Neural cell (in vitro differentiated cells): ENCODE data around the gene CNTNAP2. TPM values are rescaled to one million over a fixed set of nuclear protein-coding genes. Genes with fewer than 3 reads are reported as not detected.

ENCODE experiments used
- H2AFZ ChIP-seq: fragments of 200-600, 300-800 bp; sonication (generic), shearing (Covaris generic); 2 replicates; pipeline ENCODE4 v1.6.0; 2014; ENCODE audit warnings: low read depth, mild to moderate bottlenecking, antibody characterized with exemption, low read length, moderate library complexity
- H3F3A ChIP-seq: fragments of 200-600 bp; shearing (Covaris generic); 2 replicates; pipeline ENCODE4 v1.6.1; 2016; ENCODE audit warnings: mild to moderate bottlenecking, moderate library complexity, mixed read lengths, antibody characterized with exemption, low read length; ENCODE audit not compliant: insufficient read depth, poor library complexity, severe bottlenecking
- H3K27ac ChIP-seq: fragments of 200-600, 300-800 bp; sonication (generic), shearing (Covaris generic); 2 replicates; pipeline ENCODE4 v1.5.1; 2014; ENCODE audit warnings: mild to moderate bottlenecking, low read length, moderate library complexity
- H3K27me3 ChIP-seq: fragments of 300-800, 200-600 bp; sonication (generic), shearing (Covaris generic); 2 replicates; pipeline ENCODE4 v1.6.0; 2014; ENCODE audit warnings: mild to moderate bottlenecking, low read depth, low read length, moderate library complexity; ENCODE audit not compliant: insufficient read depth
- H3K36me3 ChIP-seq: fragments of 300-800, 200-600 bp; sonication (generic), shearing (Covaris generic); 2 replicates; pipeline ENCODE4 v1.5.1; 2014; ENCODE audit warnings: mild to moderate bottlenecking, antibody characterized with exemption, low read length, moderate library complexity; ENCODE audit not compliant: insufficient read depth
- H3K4me2 ChIP-seq: fragments of 300-800, 200-600 bp; sonication (generic), shearing (Covaris generic); 2 replicates; pipeline ENCODE4 v1.6.0; 2014; ENCODE audit warnings: mild to moderate bottlenecking, low read length
- H3K4me3 ChIP-seq: fragments of 300-800, 200-600 bp; sonication (generic), shearing (Covaris generic); 2 replicates; pipeline ENCODE4 v1.5.1; 2014; ENCODE audit warnings: mild to moderate bottlenecking, low read length, moderate library complexity
- H3K79me2 ChIP-seq: fragments of 200-600 bp; shearing (Covaris generic); replicated peaks from 2 replicates; pipeline ENCODE4 v1.6.0; 2014; ENCODE audit warnings: mild to moderate bottlenecking, low read length, moderate library complexity; ENCODE audit not compliant: insufficient read depth
- H3K9ac ChIP-seq: fragments of 300-800, 200-600 bp; sonication (generic), shearing (Covaris generic); 2 replicates; pipeline ENCODE4 v1.6.1; 2016; ENCODE audit warnings: mild to moderate bottlenecking, low read length, mixed read lengths
- H3K9me2 ChIP-seq: fragments of 200-600 bp; shearing (Covaris generic); 2 replicates; pipeline ENCODE4 v1.6.1; 2016; ENCODE audit warnings: mild to moderate bottlenecking, low read length, mixed read lengths; ENCODE audit not compliant: insufficient read depth
- H3K9me3 ChIP-seq: fragments of 200-600, 300-800 bp; sonication (generic), shearing (Covaris generic); 2 replicates; pipeline ENCODE4 v1.6.1; 2016; ENCODE audit warnings: mild to moderate bottlenecking, mixed run types, low read length, moderate library complexity, mixed read lengths
- H4K20me1 ChIP-seq: fragments of 200-600 bp; shearing (Covaris generic); 2 replicates; pipeline ENCODE4 v1.6.1; 2016; ENCODE audit warnings: mild to moderate bottlenecking, mixed run types; ENCODE audit not compliant: insufficient read depth
- EP300 ChIP-seq: fragments of 450-650 bp; conservative IDR thresholded peaks from 2 replicates; pipeline ENCODE4 v1.6.1; 2014; ENCODE audit warnings: antibody characterized with exemption, mild to moderate bottlenecking, moderate library complexity; ENCODE audit not compliant: poor library complexity, severe bottlenecking
- EZH2 ChIP-seq: fragments of 200-600, 300-800 bp; shearing (Covaris generic), sonication (generic); IDR thresholded peaks from 2 replicates; pipeline ENCODE4 v1.6.1; 2014; ENCODE audit warnings: antibody characterized with exemption, low read length, borderline replicate concordance, mild to moderate bottlenecking; ENCODE audit not compliant: insufficient read depth, poor library complexity, severe bottlenecking
- MXI1 ChIP-seq: fragments of 450-650 bp; conservative IDR thresholded peaks from 2 replicates; pipeline ENCODE4 v1.6.1; 2014; ENCODE audit warnings: antibody characterized with exemption, mild to moderate bottlenecking; ENCODE audit not compliant: poor library complexity, severe bottlenecking
- POLR2AphosphoS5 ChIP-seq: IDR thresholded peaks from 2 replicates; pipeline ENCODE4 v1.6.1; 2012
- RAD21 ChIP-seq: fragments of 450-650 bp; conservative IDR thresholded peaks from 2 replicates; pipeline ENCODE4 v1.6.1; 2014; ENCODE audit warnings: antibody characterized with exemption, mild to moderate bottlenecking, moderate library complexity
- REST ChIP-seq: IDR thresholded peaks from 2 replicates; pipeline ENCODE4 v1.6.1; 2012; ENCODE audit warnings: borderline replicate concordance
- SMC3 ChIP-seq: fragments of 450-650 bp; conservative IDR thresholded peaks from 2 replicates; pipeline ENCODE4 v1.6.1; 2014; ENCODE audit warnings: antibody characterized with exemption, mild to moderate bottlenecking, moderate library complexity; ENCODE audit not compliant: poor library complexity
- TAF1 ChIP-seq: IDR thresholded peaks from 2 replicates; pipeline ENCODE4 v1.6.1; 2012; ENCODE audit warnings: low read depth
- polyA plus RNA-seq: library from polyadenylated mRNA; depleted of rRNA; stranded (reverse); fragments of >200 nt; gene quantifications from 2 replicates; pipeline ENCODE4 v1.2.3, GENCODE V29; 2014
- TF ChIP-seq, protein P1 (sequence below): fragments of 450-650 bp; IDR thresholded peaks from 2 replicates; pipeline ENCODE4 v1.5.1; 2014; ENCODE audit warnings: antibody characterized with exemption, mild to moderate bottlenecking, moderate library complexity; ENCODE audit not compliant: poor library complexity, severe bottlenecking

CNTNAP2 gene
- polyA plus RNA-seq, 1 donor from 2014 or later: 276 TPM

- no peak overlapping the region for H3K4me3 ChIP-seq
- TF ChIP-seq POLR2AphosphoS5: no peak
- no peak for TF ChIP-seq MXI1
- TF ChIP-seq, protein P1, sequence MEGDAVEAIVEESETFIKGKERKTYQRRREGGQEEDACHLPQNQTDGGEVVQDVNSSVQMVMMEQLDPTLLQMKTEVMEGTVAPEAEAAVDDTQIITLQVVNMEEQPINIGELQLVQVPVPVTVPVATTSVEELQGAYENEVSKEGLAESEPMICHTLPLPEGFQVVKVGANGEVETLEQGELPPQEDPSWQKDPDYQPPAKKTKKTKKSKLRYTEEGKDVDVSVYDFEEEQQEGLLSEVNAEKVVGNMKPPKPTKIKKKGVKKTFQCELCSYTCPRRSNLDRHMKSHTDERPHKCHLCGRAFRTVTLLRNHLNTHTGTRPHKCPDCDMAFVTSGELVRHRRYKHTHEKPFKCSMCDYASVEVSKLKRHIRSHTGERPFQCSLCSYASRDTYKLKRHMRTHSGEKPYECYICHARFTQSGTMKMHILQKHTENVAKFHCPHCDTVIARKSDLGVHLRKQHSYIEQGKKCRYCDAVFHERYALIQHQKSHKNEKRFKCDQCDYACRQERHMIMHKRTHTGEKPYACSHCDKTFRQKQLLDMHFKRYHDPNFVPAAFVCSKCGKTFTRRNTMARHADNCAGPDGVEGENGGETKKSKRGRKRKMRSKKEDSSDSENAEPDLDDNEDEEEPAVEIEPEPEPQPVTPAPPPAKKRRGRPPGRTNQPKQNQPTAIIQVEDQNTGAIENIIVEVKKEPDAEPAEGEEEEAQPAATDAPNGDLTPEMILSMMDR: no peak
- no peak for TF ChIP-seq RAD21
- no peak for TF ChIP-seq EZH2
- no peak for TF ChIP-seq TAF1
- TF ChIP-seq REST: no peak
- no peak for TF ChIP-seq SMC3
- TF ChIP-seq EP300: no peak
- H4K20me1 ChIP-seq: no peaks in the 10 kb centered on the region
- no peaks in the 10 kb centered on the region for H3K9me2 ChIP-seq
- no peaks in the 10 kb centered on the region for H3K27me3 ChIP-seq
- no peaks in the 10 kb centered on the region for H3K36me3 ChIP-seq
- H3K4me2 ChIP-seq: no peak overlapping the region
- H3K27ac ChIP-seq: no peak overlapping the region
- no peaks in the 10 kb centered on the region for H3K79me2 ChIP-seq
- no peaks in the 10 kb centered on the region for H3K9me3 ChIP-seq
- H3K9ac ChIP-seq: no peak overlapping the region
- H2AFZ ChIP-seq: no peak overlapping the region
- H3F3A ChIP-seq: no peaks in the 10 kb centered on the region
These were observed 242.6 kb downstream of the CNTNAP2 start for GRCh38 chr7:146359176-146359575.

DNA sequence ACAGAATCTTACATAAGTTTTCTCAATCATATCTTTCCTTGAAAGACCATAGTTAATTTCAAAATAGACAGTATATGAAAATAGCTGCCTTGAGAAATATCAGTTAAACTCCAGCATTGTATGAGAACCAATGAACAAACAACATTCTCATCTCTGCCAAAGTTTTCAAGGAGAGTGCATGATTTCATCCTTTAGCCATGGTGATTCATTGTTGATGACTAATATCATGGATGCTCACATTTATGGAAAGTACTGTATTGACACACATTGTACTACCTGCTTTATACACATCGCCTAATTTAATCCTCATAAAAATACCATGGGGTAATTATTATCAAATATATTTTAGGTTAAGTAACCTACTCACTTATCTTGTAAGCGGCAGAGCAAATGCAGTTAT is 250.3 kb downstream of the CNTNAP2 start:
- no peak overlapping the region for H3K9ac ChIP-seq
- no peaks in the 10 kb centered on the region for H3K9me3 ChIP-seq
- H2AFZ ChIP-seq: no peak overlapping the region
- no peaks in the 10 kb centered on the region for H3K27me3 ChIP-seq
- no peaks in the 10 kb centered on the region for H3K79me2 ChIP-seq
- H3K4me3 ChIP-seq: no peak overlapping the region
- H3F3A ChIP-seq: no peaks in the 10 kb centered on the region
- no peaks in the 10 kb centered on the region for H3K9me2 ChIP-seq
- no peak overlapping the region for H3K27ac ChIP-seq
- no peak overlapping the region for H3K4me2 ChIP-seq
- H4K20me1 ChIP-seq: no peaks in the 10 kb centered on the region
- no peaks in the 10 kb centered on the region for H3K36me3 ChIP-seq
- TF ChIP-seq, protein P1: no peak
- TF ChIP-seq TAF1 (no peak), REST (no peak), RAD21 (no peak), EZH2 (no peak), SMC3 (no peak), MXI1 (no peak), EP300 (no peak), POLR2AphosphoS5 (no peak)
